IMR-90 (cell line): ENCODE results near the gene FBLN7. TPM values are rescaled to one million over a fixed set of nuclear protein-coding genes. Genes with fewer than 3 reads are reported as not detected.

Source experiments
- ATAC-seq: fragments of 200-7000 bp; cut with Tn5 transposase; 2 replicates; pipeline ENCODE4 v1.9.1; 2020; ENCODE audit warnings: low read depth, mild to moderate bottlenecking, moderate library complexity
- BruUV-seq: library from RNA; stranded (reverse); fragments of 400-500 nt; replicated peaks from 2 replicates; lab custom pipeline; 2021; lab: Mats Ljungman, UMichigan
- CTCF ChIA-PET: fragments of 300-600 bp; formaldehyde crosslinking; extraction: SDS; loops from one replicate; lab custom pipeline; 2021; ENCODE audit warnings: antibody characterized with exemption; lab: Yijun Ruan, JAX
- POLR2A ChIA-PET: fragments of 300-600 bp; sonication (Branson Sonifier 250); formaldehyde crosslinking; loops from one replicate; lab custom pipeline; 2022; ENCODE audit warnings: antibody characterized with exemption; ENCODE audit not compliant: unreplicated experiment; lab: Charles Lee
- DNase-seq: peaks from one replicate; pipeline ENCODE4 v3.0.0; 2013
- H2AFZ ChIP-seq: replicated peaks from 2 replicates; pipeline ENCODE3; 2013; ENCODE audit warnings: low read length, mild to moderate bottlenecking; ENCODE audit not compliant: poor library complexity
- H2AK5ac ChIP-seq: 2 replicates; pipeline ENCODE4 v1.6.1; 2013; ENCODE audit warnings: low read depth, low read length, inconsistent platforms
- H2AK9ac ChIP-seq: replicated peaks from 2 replicates; pipeline ENCODE3; 2013; ENCODE audit warnings: mild to moderate bottlenecking, low read depth, low read length, moderate library complexity; ENCODE audit not compliant: poor library complexity
- H2BK120ac ChIP-seq: 2 replicates; pipeline ENCODE4 v1.6.1; 2013; ENCODE audit warnings: low read depth, low read length, inconsistent platforms
- H2BK15ac ChIP-seq: 3 replicates; pipeline ENCODE4 v1.6.1; 2013; ENCODE audit warnings: low read depth, low read length, inconsistent platforms
- H2BK20ac ChIP-seq: 2 replicates; pipeline ENCODE4 v1.6.1; 2013; ENCODE audit warnings: low read depth, mild to moderate bottlenecking, inconsistent platforms, low read length, moderate library complexity
- H2BK5ac ChIP-seq: 2 replicates; pipeline ENCODE4 v1.6.1; 2013; ENCODE audit warnings: mild to moderate bottlenecking, low read depth, low read length, inconsistent platforms; ENCODE audit not compliant: poor library complexity, severe bottlenecking
- H3K14ac ChIP-seq: replicated peaks from 2 replicates; pipeline ENCODE4 v1.6.1; 2013; ENCODE audit warnings: low read depth, low read length, inconsistent platforms
- H3K18ac ChIP-seq: 2 replicates; pipeline ENCODE4 v1.6.1; 2013; ENCODE audit warnings: low read depth, low read length, control low read depth
- H3K23ac ChIP-seq: 2 replicates; pipeline ENCODE4 v1.6.1; 2013; ENCODE audit warnings: low read depth, low read length, inconsistent platforms
- H3K27ac ChIP-seq: 2 replicates; pipeline ENCODE4 v1.5.1; 2013; ENCODE audit warnings: mild to moderate bottlenecking, control low read depth, low read length; ENCODE audit not compliant: insufficient read depth
- H3K27me3 ChIP-seq: 2 replicates; pipeline ENCODE4 v1.6.1; 2013; ENCODE audit warnings: low read length; ENCODE audit not compliant: control insufficient read depth, insufficient read depth
- H3K36me3 ChIP-seq: 2 replicates; pipeline ENCODE4 v1.6.1; 2013; ENCODE audit warnings: low read length, mixed read lengths; ENCODE audit not compliant: control insufficient read depth, insufficient read depth
- H3K4ac ChIP-seq: 2 replicates; pipeline ENCODE4 v1.6.1; 2013; ENCODE audit warnings: low read depth, low read length, inconsistent platforms
- H3K4me1 ChIP-seq: 2 replicates; pipeline ENCODE4 v1.6.1; 2013; ENCODE audit warnings: low read length, mixed read lengths; ENCODE audit not compliant: control insufficient read depth, insufficient read depth
- H3K4me2 ChIP-seq: 2 replicates; pipeline ENCODE4 v1.6.1; 2013; ENCODE audit warnings: low read depth, mild to moderate bottlenecking, control low read depth, low read length, moderate library complexity
- H3K4me3 ChIP-seq: 2 replicates; pipeline ENCODE4 v1.5.1; 2013; ENCODE audit warnings: low read depth, mild to moderate bottlenecking, control low read depth, low read length, moderate library complexity; ENCODE audit not compliant: insufficient read depth
- H3K56ac ChIP-seq: 2 replicates; pipeline ENCODE4 v1.6.1; 2013; ENCODE audit warnings: low read length, inconsistent platforms; ENCODE audit not compliant: insufficient read depth; ENCODE audit errors: extremely low read depth
- H3K79me1 ChIP-seq, 2 experiments: 2 replicates each; pipeline ENCODE4 v1.6.1; 2013; ENCODE audit warnings: low read length in 2 of 2, inconsistent platforms in 1 of 2, low read depth in 1 of 2
- H3K9ac ChIP-seq: 2 replicates; pipeline ENCODE4 v1.6.1; 2013; ENCODE audit warnings: low read depth, low read length, control low read depth
- H3K9me1 ChIP-seq: 2 replicates; pipeline ENCODE4 v1.6.1; 2013; ENCODE audit warnings: low read length, inconsistent platforms; ENCODE audit not compliant: insufficient read depth
- H3K9me3 ChIP-seq: 2 replicates; pipeline ENCODE4 v1.6.1; 2013; ENCODE audit warnings: low read length; ENCODE audit not compliant: control insufficient read depth, insufficient read depth
- H4K20me1 ChIP-seq: 2 replicates; pipeline ENCODE4 v1.6.1; 2013; ENCODE audit warnings: low read length, inconsistent platforms; ENCODE audit not compliant: insufficient read depth
- H4K5ac ChIP-seq: 2 replicates; pipeline ENCODE4 v1.6.1; 2013; ENCODE audit warnings: mild to moderate bottlenecking, low read depth, low read length, control low read depth
- H4K8ac ChIP-seq, 2 experiments: 2 replicates each; pipeline ENCODE4 v1.6.1; 2013; ENCODE audit warnings: low read depth in 2 of 2, low read length in 2 of 2, control low read depth in 1 of 2, inconsistent platforms in 1 of 2
- H4K91ac ChIP-seq: 2 replicates; pipeline ENCODE4 v1.6.1; 2013; ENCODE audit warnings: low read depth, low read length, inconsistent platforms; ENCODE audit not compliant: insufficient read depth
- BHLHE40 ChIP-seq: fragments of 150-350 bp; IDR thresholded peaks from 2 replicates; pipeline ENCODE4 v1.6.1; 2016; ENCODE audit warnings: mild to moderate bottlenecking, low read depth, low read length
- CEBPB ChIP-seq: IDR thresholded peaks from 2 replicates; pipeline ENCODE4 v1.6.1; 2012; ENCODE audit warnings: low read depth, low read length, improper control_type of control experiment
- CHD1 ChIP-seq: IDR thresholded peaks from 2 replicates; pipeline ENCODE4 v1.6.1; 2012; ENCODE audit warnings: low read depth, low read length, improper control_type of control experiment
- FOS ChIP-seq: fragments of 150-350 bp; IDR thresholded peaks from 2 replicates; pipeline ENCODE4 v1.6.1; 2016; ENCODE audit warnings: low read depth, low read length
- MAFK ChIP-seq: IDR thresholded peaks from 2 replicates; pipeline ENCODE4 v1.6.1; 2012; ENCODE audit warnings: low read depth, low read length, improper control_type of control experiment
- MAZ ChIP-seq: IDR thresholded peaks from 2 replicates; pipeline ENCODE4 v1.6.1; 2012; ENCODE audit warnings: low read depth, mild to moderate bottlenecking, low read length, improper control_type of control experiment, moderate library complexity, borderline replicate concordance
- MXI1 ChIP-seq: IDR thresholded peaks from 2 replicates; pipeline ENCODE4 v1.6.1; 2012; ENCODE audit warnings: low read depth, mild to moderate bottlenecking, low read length, moderate library complexity, borderline replicate concordance
- NFE2L2 ChIP-seq: fragments of 150-350 bp; IDR thresholded peaks from 2 replicates; pipeline ENCODE4 v1.6.1; 2016; ENCODE audit warnings: low read depth, mild to moderate bottlenecking, low read length
- POLR2A ChIP-seq: IDR thresholded peaks from 2 replicates; pipeline ENCODE4 v1.6.1; 2012; ENCODE audit warnings: mild to moderate bottlenecking, low read depth, low read length
- RAD21 ChIP-seq: IDR thresholded peaks from 2 replicates; pipeline ENCODE4 v1.6.1; 2012; ENCODE audit warnings: low read length, improper control_type of control experiment
- RCOR1 ChIP-seq: IDR thresholded peaks from 2 replicates; pipeline ENCODE4 v1.6.1; 2012; ENCODE audit warnings: mild to moderate bottlenecking, low read length, improper control_type of control experiment; ENCODE audit not compliant: insufficient replicate concordance
- RFX5 ChIP-seq: IDR thresholded peaks from 2 replicates; pipeline ENCODE4 v1.8.0; 2012; ENCODE audit warnings: low read depth, mild to moderate bottlenecking, low read length, moderate library complexity
- SMC3 ChIP-seq: fragments of 150-350 bp; IDR thresholded peaks from 2 replicates; pipeline ENCODE4 v1.6.1; 2016; ENCODE audit warnings: low read depth, mild to moderate bottlenecking, antibody characterized with exemption, low read length, moderate library complexity
- WGBS, 2 experiments: methylation state at CpG; one replicate each; pipeline versions ENCODE4 v1.1.5 to v1.1.7; 2013; ENCODE audit warnings: missing lambda C conversion rate in 2 of 2; ENCODE audit not compliant: insufficient read length in 1 of 2; ENCODE audit errors: extremely low coverage in 2 of 2; 5-methylcytosine and 5-hydroxymethylcytosine counted together
- dilution Hi-C: fragments of 300-500 bp; cut with HindIII; formaldehyde crosslinking; loops from one replicate; pipeline ENCODE4 v1.14.3; 2018; ENCODE audit warnings: low sequenced_read_pairs; ENCODE audit not compliant: unreplicated experiment
- in situ Hi-C: fragments of 300-500 bp; cut with MboI; formaldehyde crosslinking; loops from 3 replicates; pipeline ENCODE4 v1.14.3; 2019; ENCODE audit warnings: low sequenced_read_pairs, inconsistent platforms, mixed read lengths
- intact Hi-C: fragments of 100-400 bp; cut with micrococcal nuclease; formaldehyde crosslinking; loops from 2 replicates; pipeline ENCODE4 v1.10.0; 2022
- polyA plus RNA-seq, 3 experiments: library from polyadenylated mRNA; depleted of rRNA; stranded (reverse); fragments of >200 nt; gene quantifications; 2 replicates each; pipeline ENCODE4 v1.2.3, GENCODE V29; 2012; ENCODE audit warnings: low replicate concordance in 1 of 3
- total RNA-seq: library from RNA; depleted of rRNA; stranded (reverse); fragments of >200 nt; gene quantifications from 2 replicates; pipeline ENCODE4 v1.2.3, GENCODE V29; 2012
- TF ChIP-seq, protein P1 (sequence below): conservative IDR thresholded peaks from 2 replicates; pipeline ENCODE4 v1.5.1; 2012; ENCODE audit warnings: mild to moderate bottlenecking, low read depth, low read length, improper control_type of control experiment
- TF ChIP-seq, protein P2 (sequence below): fragments of 150-350 bp; IDR thresholded peaks from 2 replicates; pipeline ENCODE4 v1.6.1; 2017; ENCODE audit warnings: mild to moderate bottlenecking, antibody characterized with exemption, low read length, low read depth
- TF ChIP-seq, protein P3 (sequence below): fragments of 150-350 bp; IDR thresholded peaks from 2 replicates; pipeline ENCODE4 v1.6.1; 2016; ENCODE audit warnings: low read depth, mild to moderate bottlenecking, low read length, moderate library complexity, borderline replicate concordance

Gene FBLN7
- total and polyA plus RNA-seq, 2 of the 4 experiments (the other 2 are of a cell fraction): 0.18 to 1.2 TPM

DNA sequence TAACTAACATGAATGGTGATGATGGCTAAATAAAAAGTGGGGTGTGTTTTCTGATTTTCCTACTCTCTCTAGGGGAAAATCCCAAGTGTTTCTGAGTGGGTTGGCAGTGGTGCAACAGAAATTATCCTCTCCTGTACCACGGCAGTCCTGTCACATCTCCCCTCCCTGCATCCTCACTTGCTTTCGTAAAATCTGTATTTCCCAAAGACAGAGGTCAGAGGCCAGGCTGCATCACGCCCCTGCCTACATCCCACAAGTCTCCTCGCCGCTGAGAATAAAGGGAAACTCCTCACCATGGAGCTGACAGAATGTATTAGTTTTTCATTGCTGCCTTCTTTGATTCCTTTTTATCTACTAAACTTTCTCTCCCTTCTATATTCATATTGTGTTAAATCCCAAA, 13.1 kb downstream of the FBLN7 start:
- Histone ChIP-seq H2BK20ac (peak overlapping the region; percentile 9; the same call in 1 of the 2 replicates), H3K36me3 (no peaks in the 10 kb centered on the region), H3K79me1 (0 out of 4 replicates have a peak, but pooled peaks cover 0 to 11% of the 10 kb centered on the region in 2 experiments), H2AK9ac (no peak overlapping the region), H3K56ac (no peak overlapping the region), H3K23ac (no peak overlapping the region), H3K27me3 (no peaks in the 10 kb centered on the region), H2AFZ (no peak overlapping the region), H4K20me1 (no peaks in the 10 kb centered on the region), H2BK5ac (no peak overlapping the region), H2BK15ac (no peak overlapping the region; the same call in 2 of the 3 replicates), H3K9me3 (no peaks in the 10 kb centered on the region), H3K14ac (peak overlapping the region; percentile 5; the same call in 1 of the 2 replicates), H4K91ac (no peak overlapping the region; the same call in 1 of the 2 replicates), H4K8ac (peak overlapping the region; percentile 11 to 28; a peak in 1 of 4 replicates), H3K18ac (no peak overlapping the region), H3K4me3 (no peak overlapping the region), H3K4me1 (peaks cover 10% of the 10 kb centered on the region), H3K9ac (no peak overlapping the region), H3K9me1 (peaks cover 5% of the 10 kb centered on the region), H3K4ac (peak overlapping the region; percentile 3; the same call in 1 of the 2 replicates), H4K5ac (no peak overlapping the region), H3K27ac (no peak overlapping the region), H3K4me2 (no peak overlapping the region), H2AK5ac (no peak overlapping the region; the same call in 1 of the 2 replicates), H2BK120ac (peak overlapping the region; percentile 11; the same call in 1 of the 2 replicates)
- no peak for DNase-seq
- TF ChIP-seq, protein P1, sequence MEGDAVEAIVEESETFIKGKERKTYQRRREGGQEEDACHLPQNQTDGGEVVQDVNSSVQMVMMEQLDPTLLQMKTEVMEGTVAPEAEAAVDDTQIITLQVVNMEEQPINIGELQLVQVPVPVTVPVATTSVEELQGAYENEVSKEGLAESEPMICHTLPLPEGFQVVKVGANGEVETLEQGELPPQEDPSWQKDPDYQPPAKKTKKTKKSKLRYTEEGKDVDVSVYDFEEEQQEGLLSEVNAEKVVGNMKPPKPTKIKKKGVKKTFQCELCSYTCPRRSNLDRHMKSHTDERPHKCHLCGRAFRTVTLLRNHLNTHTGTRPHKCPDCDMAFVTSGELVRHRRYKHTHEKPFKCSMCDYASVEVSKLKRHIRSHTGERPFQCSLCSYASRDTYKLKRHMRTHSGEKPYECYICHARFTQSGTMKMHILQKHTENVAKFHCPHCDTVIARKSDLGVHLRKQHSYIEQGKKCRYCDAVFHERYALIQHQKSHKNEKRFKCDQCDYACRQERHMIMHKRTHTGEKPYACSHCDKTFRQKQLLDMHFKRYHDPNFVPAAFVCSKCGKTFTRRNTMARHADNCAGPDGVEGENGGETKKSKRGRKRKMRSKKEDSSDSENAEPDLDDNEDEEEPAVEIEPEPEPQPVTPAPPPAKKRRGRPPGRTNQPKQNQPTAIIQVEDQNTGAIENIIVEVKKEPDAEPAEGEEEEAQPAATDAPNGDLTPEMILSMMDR: no peak
- TF ChIP-seq MXI1: no peak
- no peak for TF ChIP-seq MAZ
- no peak for TF ChIP-seq BHLHE40
- TF ChIP-seq CHD1: no peak
- TF ChIP-seq RAD21: no peak
- TF ChIP-seq CEBPB: no peak
- TF ChIP-seq, protein P2, sequence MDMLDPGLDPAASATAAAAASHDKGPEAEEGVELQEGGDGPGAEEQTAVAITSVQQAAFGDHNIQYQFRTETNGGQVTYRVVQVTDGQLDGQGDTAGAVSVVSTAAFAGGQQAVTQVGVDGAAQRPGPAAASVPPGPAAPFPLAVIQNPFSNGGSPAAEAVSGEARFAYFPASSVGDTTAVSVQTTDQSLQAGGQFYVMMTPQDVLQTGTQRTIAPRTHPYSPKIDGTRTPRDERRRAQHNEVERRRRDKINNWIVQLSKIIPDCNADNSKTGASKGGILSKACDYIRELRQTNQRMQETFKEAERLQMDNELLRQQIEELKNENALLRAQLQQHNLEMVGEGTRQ: no peak
- TF ChIP-seq POLR2A: no peak
- TF ChIP-seq RCOR1: no peak
- TF ChIP-seq, protein P3, sequence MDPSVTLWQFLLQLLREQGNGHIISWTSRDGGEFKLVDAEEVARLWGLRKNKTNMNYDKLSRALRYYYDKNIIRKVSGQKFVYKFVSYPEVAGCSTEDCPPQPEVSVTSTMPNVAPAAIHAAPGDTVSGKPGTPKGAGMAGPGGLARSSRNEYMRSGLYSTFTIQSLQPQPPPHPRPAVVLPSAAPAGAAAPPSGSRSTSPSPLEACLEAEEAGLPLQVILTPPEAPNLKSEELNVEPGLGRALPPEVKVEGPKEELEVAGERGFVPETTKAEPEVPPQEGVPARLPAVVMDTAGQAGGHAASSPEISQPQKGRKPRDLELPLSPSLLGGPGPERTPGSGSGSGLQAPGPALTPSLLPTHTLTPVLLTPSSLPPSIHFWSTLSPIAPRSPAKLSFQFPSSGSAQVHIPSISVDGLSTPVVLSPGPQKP: no peak
- no peak for TF ChIP-seq MAFK
- no peak for TF ChIP-seq NFE2L2
- no peak for TF ChIP-seq RFX5
- TF ChIP-seq FOS: no peak
- TF ChIP-seq SMC3: no peak
- BruUV-seq: no TSS peak
- in situ Hi-C loops: no loop called here
- intact Hi-C loops: no loop called here
- POLR2A ChIA-PET: no interaction called here
- dilution Hi-C loops: no loop called here
- CTCF ChIA-PET: no interaction called here
- WGBS, 2 experiments: 92% methylated on average over 2 of the region's 5 CpGs; no CpG with 5 or more reads in 1 of the 2 experiments
- no peak for ATAC-seq
